Putamen (tissue), 1 donor: ENCODE data around the gene SLC4A2.

Source experiments
- DNase-seq: peaks from one replicate; pipeline ENCODE4 v3.0.0-alpha.2; 2016; ENCODE audit warnings: low spot score

SLC4A2 gene

GRCh38 chr7:151043959-151044358 lies 15.4 kb upstream of the SLC4A2 start:
- no peak for DNase-seq

- no peak for DNase-seq
Observed at GRCh38 chr7:151045262-151045661, 14.1 kb upstream of the SLC4A2 start.

DNA sequence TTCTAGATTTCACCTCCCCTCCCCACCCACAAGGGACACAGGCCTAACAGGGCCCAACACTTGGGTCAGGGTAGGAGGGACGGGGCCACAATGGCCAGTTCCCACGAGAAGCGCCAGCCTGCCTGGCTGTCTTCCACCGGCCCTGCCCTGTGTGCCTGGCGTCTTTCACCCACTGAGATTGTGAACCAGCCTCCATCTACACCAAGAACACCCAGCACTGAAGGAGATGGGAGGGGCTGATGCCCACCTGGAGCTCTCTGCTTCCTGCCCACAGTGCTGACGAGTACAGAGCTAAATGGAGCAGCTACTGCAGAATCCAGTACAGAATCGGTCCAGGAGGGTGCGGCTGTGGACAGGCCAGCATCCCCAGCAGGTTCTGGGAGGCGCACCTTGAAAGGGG lies 13.4 kb upstream of the SLC4A2 start:
- DNase-seq, result peak; percentile 47

DNA sequence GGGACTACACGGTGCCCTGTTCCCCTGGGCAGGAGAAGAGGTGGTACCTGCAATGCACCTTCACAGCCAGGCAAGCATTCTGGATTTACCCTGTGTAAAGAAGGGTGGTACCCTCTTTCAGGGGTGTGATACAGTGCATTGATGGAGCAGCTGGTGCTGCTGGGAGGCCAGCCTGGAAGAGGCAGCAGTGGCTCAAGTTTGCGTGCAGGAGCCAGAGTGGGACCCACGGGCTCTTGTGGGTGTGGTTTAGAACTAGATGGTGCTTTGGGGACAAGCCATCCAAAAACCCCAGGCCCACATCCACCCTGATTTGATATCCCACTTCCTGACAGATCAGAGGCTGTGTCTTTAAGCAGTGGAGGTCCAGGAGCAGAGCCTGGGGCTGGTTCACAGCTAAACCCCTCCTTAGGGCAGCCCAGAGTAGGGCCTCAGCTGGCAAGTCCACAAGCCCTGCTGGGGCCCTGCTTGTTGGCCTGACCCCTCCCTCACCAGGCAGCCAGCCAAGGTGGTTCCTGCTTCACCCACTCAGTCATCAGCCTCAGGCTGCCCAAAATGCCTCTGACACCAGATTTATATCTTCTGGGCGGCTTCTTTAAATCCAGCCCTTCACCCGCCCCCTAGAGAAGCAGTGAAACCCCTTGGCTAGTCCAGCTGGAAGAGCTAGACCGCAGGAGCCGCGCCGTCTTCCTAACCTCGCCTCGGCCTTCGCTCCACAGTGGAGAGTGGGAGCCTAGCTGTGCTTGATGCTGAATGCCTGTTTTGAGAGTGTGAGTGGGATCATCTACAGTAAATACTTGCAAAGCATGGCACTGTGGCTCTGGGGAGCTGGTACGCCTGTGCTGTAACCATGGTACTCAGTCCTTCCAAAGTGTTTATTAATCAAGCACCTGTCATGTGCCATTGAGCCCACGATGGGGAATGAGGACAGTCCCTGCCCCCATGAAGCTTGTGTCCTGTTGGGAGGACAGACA lies 12.5 kb upstream of the SLC4A2 start:
- no peak for DNase-seq

DNA sequence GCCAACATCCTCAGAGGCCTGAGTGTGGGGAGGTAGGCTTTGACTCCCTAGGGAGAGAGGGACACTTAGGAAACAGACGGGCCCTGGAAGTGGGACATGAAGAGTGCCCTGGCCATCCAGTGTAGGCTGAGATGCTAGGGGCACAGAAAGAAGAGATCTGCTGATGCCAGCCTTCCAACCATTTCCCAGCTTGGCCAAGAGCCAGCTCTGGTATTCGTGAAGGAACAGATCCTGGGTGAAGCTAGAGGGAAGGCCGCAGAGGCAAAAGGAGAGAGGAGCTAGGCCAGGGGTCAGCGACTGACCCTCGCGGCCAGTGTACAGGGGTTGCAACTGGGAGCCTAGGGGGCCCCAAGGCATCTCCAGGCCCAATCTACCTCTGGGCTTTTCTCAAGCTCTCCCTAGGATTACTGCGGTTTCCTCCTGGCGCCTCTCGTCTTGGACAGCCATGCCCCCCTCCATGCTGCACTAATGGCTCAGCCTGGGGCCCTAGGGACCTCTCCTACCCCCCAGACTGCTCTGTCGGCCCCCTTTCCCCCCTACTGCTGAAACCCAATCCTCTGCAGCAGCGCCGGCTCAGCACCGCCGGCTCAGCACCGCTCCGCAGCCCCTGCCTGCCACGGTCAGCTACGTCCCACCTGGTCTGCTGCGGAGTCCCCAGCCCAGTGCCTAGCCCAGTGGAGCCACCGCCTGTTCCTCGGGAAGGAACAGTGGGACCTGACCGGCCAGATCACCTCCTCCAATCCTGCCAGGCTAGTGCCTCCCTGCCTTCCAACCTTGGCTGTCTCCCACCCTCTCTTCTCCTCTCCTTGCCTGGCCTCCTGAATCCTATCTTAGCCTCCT lies 11.2 kb upstream of the SLC4A2 start, which contains the start of gene ASIC3:
ASIC3 (plus strand) TSS at position 556 of the 840 bp plus-strand sequence. CDS start 355 bp downstream, outside the sequence.
- no peak for DNase-seq

DNA sequence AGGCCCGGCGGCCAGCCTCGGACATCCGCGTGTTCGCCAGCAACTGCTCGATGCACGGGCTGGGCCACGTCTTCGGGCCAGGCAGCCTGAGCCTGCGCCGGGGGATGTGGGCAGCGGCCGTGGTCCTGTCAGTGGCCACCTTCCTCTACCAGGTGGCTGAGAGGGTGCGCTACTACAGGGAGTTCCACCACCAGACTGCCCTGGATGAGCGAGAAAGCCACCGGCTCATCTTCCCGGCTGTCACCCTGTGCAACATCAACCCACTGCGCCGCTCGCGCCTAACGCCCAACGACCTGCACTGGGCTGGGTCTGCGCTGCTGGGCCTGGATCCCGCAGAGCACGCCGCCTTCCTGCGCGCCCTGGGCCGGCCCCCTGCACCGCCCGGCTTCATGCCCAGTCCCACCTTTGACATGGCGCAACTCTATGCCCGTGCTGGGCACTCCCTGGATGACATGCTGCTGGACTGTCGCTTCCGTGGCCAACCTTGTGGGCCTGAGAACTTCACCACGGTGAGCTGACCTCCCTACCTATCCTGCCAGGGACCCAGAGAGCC lies 10.4 kb upstream of the SLC4A2 start:
- DNase-seq, result no peak

DNA sequence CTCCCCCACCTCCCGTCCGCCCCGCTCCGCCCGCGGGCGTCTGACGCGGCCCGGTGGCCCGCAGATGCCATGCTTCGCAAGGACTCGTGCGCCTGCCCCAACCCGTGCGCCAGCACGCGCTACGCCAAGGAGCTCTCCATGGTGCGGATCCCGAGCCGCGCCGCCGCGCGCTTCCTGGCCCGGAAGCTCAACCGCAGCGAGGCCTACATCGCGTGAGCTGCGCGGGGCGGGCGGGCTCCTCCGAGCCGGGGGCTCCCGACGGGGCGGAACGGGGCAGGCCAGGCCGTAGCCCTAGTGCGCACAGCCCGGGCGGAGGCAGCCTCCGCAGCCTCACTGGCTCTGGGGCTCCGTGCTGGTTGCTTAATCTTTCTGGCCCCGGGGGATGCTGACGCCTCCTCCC lies 8.3 kb upstream of the SLC4A2 start:
- DNase-seq, result peak; percentile 45

DNA sequence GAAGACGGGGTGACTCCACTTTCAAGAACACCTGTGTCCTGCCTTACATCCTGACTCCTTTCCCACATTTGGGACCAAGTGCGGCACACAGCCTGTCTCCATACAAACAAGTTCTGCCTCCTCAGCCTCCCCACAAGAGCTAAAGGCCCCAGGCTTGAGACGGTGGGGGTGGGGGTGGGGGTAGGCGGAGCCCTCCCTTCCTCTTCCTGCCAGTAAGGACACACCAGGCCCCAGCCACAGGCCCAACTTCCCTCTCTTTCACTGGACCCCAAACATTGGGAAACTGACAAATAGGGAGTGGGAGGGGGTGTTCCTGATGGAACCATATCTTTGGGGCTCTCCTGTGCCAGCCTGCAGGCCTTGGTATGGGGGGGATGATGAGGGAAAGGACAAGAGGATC lies 6.3 kb upstream of the SLC4A2 start:
- no peak for DNase-seq

- DNase-seq, result no peak
Observed at GRCh38 chr7:151053751-151054150, 5.6 kb upstream of the SLC4A2 start.

- DNase-seq, result no peak
Observed at GRCh38 chr7:151056283-151056665, 3.1 kb upstream of the SLC4A2 start.

DNA sequence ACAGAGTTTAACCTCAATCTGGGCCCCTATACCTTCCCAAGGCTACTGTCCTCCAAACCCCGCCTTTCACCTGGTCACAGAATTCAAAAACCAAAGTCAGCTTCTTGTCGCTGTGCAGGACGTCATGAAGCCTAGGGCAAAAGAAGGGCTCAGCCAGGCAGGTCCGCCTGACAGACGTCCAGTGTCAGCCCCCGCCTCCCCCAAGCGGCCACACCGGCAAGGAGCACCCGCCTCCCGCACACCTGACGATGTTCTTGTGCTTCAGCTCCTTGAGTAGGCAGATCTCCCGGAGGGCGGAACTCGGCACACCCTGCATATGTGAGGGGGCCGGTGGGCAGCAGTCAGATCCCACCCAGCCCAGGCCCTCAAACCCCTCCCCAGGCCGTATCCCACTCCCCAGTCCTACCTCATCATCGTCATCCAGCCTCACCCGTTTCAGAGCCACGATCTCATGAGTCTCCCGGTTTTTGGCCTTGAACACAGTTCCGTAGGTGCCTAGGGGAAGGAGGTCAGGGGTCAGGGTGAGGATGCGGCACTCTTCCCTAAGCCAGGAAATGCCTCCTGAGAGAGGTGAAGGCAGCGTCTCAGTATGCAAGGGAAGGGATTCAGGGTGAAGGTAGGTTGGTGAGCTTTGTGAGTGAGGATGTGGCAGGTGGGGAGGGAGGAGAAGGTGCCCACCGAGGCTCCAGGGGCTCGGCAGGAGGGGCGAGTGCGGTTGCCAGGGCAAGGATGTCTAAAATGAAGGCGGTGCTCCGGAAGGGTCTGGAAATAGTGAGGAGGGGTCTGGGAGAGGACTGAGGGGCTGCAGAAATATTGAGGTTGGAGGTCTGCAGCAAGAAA lies 2.5 kb upstream of the SLC4A2 start:
- no peak for DNase-seq

GRCh38 chr7:151057506-151057988 lies 1.8 kb upstream of the SLC4A2 start, which contains the start of gene CDK5:
Gene CDK5, minus strand, starts transcription at chr7:151057897. Its CDS starts 49 bp downstream, at chr7:151057848.
- no peak for DNase-seq

GRCh38 chr7:151057989-151058780 lies 1.2 kb upstream of the SLC4A2 start:
- peak; percentile 100 for DNase-seq

DNA sequence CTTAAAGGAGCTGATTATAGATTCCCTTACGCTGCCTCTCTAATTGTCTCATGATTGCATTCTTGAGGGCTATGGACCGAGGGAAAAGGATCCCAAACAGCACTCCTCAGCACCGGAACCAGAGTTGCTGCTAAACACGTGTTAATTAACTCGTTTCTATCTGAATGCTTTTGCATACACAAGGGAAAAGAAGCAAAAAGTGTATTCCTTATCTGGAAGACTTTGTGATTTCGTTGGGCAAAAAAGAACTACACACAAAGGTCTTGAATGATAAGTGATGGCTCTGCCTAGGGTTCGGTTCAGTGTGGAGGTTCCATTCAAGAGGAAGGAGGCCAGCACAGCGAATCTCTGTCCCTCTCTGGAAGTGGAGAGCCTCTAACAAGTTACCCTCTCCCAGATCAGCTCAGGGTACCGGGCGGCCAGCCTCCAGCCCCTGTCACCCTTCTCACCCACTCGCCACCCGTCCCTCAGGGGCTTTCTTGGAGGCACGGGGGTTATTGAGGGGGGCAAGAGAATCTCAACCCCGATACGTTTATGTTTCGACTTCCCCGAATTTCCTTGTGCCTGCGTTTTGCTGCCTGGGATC lies 515 bp upstream of the SLC4A2 start:
- peak; percentile 48 for DNase-seq

GRCh38 chr7:151060113-151060415 lies 675 bp downstream of the SLC4A2 start:
- DNase-seq, result no peak

DNA sequence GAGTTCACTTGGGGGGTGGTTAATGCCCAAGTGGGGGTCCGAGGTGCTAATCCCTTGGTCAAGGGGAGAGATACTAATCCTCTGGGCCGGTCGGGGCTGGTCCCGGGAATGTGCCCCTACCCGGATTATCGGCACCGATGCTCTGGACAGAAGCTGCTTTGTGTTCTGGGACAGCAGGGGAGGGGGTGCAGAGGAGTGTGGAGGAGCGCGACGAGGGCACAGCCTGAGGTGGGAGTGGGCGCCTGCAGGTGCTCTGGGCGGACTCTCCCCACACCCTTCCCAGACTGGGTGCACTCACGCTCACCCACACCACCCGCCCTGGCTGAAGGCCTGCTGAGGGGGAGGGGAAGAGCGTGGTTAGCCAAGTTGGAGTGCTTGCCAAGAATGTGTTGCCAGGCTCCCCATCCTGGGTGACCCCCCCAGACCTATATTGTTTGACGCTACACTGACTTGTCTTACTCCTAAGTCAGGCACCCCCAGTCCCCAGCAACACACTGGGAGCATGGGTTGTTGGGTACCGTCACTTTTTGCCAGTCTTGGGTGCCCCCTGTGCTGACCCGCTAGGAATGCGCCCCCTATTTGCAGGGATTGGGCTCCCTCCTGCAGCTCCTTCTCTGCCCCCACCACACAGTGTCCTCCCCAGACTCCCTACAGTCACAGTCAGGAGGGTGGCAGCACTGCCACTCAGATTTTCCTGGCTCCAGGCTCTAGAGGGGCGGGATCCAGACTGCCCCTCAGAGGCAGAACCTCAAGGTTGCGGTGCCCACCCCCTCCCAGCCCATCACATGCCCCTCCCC lies 1.2 kb downstream of the SLC4A2 start:
- DNase-seq, result peak; percentile 63

- no peak for DNase-seq
Observed at GRCh38 chr7:151061213-151062110, 2.1 kb downstream of the SLC4A2 start.

DNA sequence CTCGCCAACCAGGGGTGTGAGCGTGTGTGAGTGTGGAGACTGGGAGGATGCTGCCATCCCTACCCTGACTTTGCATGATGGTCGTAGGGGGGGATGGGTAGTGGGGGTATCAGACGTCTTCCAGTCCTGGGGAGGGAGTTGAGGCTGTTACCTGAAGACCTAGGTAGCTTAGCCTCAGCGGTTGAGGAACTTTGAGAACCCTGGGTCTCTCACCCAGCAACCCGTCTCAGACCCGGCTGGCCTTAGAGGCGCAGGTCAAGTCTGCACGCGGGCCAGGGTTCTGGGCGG lies 2.7 kb downstream of the SLC4A2 start:
- DNase-seq, result no peak
